ENCODE data around the gene RAC2. TPM values are rescaled to one million over a fixed set of nuclear protein-coding genes. Genes with fewer than 3 reads are reported as not detected.
A peak's percentile ranks its signal among the peaks of the same experiment; 100 is the strongest.
"Not testable (repeated sequence)": the region's sequence is repeated elsewhere in the genome, so short reads cannot be mapped to it uniquely, and the experiment has no call there.

RAC2 gene
- total and polyA plus RNA-seq, 9 of the 15 experiments (the other 6 are each of a cell fraction or from before 2014, with no cell fraction given), result 22.7 to 103 (median 43.3) TPM

DNA sequence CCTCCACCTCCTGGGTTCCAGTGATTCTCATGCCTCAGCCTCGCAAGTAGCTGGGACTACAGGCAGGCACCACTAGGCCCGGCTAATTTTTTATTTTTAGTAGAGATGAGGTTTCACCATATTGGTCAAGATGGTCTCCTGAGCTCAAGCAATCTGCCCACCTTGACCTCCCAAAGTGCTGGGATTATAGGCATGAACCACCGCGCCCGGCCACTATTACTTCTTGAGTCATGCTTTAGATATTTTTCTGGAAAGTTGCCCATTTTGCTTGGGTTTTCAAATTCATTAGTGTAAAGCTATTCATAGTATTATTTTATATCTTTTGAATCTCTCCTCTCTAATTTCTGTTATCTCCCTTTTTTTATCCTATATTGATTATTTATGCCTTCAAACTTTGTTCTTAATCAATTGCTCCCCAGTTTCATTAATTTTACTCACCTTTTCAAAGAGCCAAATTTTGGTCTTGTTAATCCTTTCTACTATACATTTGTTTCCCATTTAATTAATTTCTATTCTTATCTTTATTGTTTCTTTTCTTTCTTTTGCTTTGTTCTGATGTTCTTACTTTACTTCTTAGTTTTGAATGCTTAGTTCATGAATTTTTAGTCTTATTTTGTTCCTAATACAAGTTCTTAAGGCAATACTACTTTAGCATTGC lies 10.3 kb upstream of the RAC2 start (continued):
- peak; percentile 40; the same call in 1 of the 2 replicates for TF ChIP-seq ARID1B (IDR thresholded peaks at IDR 0.05)
- TF ChIP-seq NCOA4 (IDR thresholded peaks at IDR 0.05; ENCODE audit: partially characterized antibody), result no peak
- TF ChIP-seq, protein P1, sequence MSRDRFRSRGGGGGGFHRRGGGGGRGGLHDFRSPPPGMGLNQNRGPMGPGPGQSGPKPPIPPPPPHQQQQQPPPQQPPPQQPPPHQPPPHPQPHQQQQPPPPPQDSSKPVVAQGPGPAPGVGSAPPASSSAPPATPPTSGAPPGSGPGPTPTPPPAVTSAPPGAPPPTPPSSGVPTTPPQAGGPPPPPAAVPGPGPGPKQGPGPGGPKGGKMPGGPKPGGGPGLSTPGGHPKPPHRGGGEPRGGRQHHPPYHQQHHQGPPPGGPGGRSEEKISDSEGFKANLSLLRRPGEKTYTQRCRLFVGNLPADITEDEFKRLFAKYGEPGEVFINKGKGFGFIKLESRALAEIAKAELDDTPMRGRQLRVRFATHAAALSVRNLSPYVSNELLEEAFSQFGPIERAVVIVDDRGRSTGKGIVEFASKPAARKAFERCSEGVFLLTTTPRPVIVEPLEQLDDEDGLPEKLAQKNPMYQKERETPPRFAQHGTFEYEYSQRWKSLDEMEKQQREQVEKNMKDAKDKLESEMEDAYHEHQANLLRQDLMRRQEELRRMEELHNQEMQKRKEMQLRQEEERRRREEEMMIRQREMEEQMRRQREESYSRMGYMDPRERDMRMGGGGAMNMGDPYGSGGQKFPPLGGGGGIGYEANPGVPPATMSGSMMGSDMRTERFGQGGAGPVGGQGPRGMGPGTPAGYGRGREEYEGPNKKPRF (IDR thresholded peaks at IDR 0.05; ENCODE audit: low read depth, low read length), result no peak
- no peak for TF ChIP-seq U2AF1 (optimal IDR thresholded peaks at IDR 0.05; ENCODE audit: low read depth, low read length)

DNA sequence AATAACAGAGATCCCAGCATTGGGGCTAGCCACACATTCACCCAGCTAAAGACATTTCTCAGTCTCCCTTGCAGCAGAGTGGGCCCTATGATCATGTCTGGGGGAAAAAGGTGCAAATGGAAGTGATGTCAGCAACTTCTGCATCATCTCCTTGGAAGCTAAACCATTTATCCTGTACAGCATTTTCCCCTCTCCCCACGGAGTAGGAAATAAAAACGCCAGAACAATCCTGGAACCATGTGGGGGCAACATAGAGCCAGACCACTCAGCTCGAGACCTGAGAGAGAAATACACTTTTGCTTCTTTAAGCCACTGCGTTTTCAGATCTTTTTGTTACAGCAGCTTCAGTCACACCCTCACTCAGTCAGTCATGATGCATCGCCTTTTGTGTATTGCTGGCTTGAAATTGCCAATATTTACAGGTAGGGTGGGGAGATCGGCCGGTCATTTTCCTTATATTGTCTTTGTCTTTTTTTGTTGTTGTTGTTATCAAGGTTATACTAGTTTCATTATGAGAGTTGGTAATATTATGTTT lies 9.1 kb upstream of the RAC2 start:
- Histone ChIP-seq H3K9ac (ENCODE audit: insufficient read depth in 1 of 2, low read depth in 2 of 2, low read length in 2 of 2) (no peak overlapping the region), H2AFZ (ENCODE audit: low read depth, low read length) (peak overlapping the region; percentile 72), H3K4me3 (no peak overlapping the region), H3K27ac (ENCODE audit: extremely low read depth, low read depth, low read length) (no peak overlapping the region), H3K36me3 (ENCODE audit: control insufficient read depth, insufficient read depth, low read length) (no peaks in the 10 kb centered on the region), H3K79me2 (ENCODE audit: control insufficient read depth, insufficient read depth, low read length) (no peaks in the 10 kb centered on the region), H3K9me1 (ENCODE audit: control insufficient read depth, insufficient read depth, low read length) (no peaks in the 10 kb centered on the region), H3K9me3 (replicated peaks; ENCODE audit: control insufficient read depth, insufficient read depth, low read depth, low read length) (no peaks in the 10 kb centered on the region), H4K20me1 (replicated peaks; ENCODE audit: control insufficient read depth, insufficient read depth, low read length) (no peaks in the 10 kb centered on the region), H3K4me2 (ENCODE audit: insufficient read depth, low read length) (no peak overlapping the region), H3K27me3 (ENCODE audit: control insufficient read depth in 2 of 2, insufficient read depth in 2 of 2, low read length in 2 of 2) (no peaks in the 10 kb centered on the region), H3K4me1 (replicated peaks in 1 of 2; ENCODE audit: control insufficient read depth in 2 of 2, insufficient read depth in 2 of 2, low read length in 2 of 2) (peaks cover 0 to 3% of the 10 kb centered on the region in 2 experiments; a peak in 3 of 5 replicates)
- BruUV-seq (replicated peaks), result no TSS peak
- peak; percentile 79 for FAIRE-seq
- ChIA-PET POLR2A (interaction anchor here (0.5 kb wide), 1 partner anchor 8 kb away, joined by 3 read pairs; no protein-coding TSS in a partner anchor), CTCF (ENCODE audit: low intra/inter-chr PET ratio) (no interaction called here)
- TF ChIP-seq, protein P2, sequence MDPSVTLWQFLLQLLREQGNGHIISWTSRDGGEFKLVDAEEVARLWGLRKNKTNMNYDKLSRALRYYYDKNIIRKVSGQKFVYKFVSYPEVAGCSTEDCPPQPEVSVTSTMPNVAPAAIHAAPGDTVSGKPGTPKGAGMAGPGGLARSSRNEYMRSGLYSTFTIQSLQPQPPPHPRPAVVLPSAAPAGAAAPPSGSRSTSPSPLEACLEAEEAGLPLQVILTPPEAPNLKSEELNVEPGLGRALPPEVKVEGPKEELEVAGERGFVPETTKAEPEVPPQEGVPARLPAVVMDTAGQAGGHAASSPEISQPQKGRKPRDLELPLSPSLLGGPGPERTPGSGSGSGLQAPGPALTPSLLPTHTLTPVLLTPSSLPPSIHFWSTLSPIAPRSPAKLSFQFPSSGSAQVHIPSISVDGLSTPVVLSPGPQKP (CRISPR knock-in tag; IDR thresholded peaks at IDR 0.05), result no peak
- TF ChIP-seq ZNF12 (CRISPR knock-in tag; IDR thresholded peaks at IDR 0.05), result peak; percentile 94
- no peak for DNase-seq (ENCODE audit: extremely low read depth in 1 of 4, low spot score in 3 of 4)
- in situ Hi-C loops (cut with MboI) (no loop called here), intact Hi-C loops (cut with micrococcal nuclease) (no loop called here)
- no peak; the same call in none of the 3 replicates for ATAC-seq
- WGBS (ENCODE audit: insufficient coverage, low coverage, missing lambda C conversion rate), result 33% methylated on average over 6 of the region's 7 CpGs

DNA sequence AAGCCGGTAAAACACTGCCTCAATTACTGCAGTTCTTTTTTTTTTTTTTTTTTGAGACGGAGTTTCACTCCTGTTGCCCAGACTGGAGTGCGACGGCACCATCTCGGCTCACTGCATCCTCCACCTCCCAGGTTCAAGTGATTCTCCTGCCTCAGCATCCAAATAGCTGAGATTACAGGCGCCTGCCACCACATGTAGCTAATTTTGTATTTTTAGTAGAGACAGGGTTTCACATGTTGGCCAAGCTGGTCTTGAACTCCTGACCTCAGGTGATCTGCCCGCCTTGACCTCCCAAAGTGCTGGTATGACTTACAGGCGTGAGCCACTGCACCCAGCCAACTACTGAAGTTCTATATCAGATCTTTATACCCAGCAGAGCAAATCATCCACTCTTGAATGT lies 7.8 kb upstream of the RAC2 start:
- in situ Hi-C loops (cut with MboI); H3K4me1 ChIP-seq (replicated peaks in 1 of 2; ENCODE audit: control insufficient read depth in 2 of 2, insufficient read depth in 2 of 2, low read length in 2 of 2); H3K27ac ChIP-seq (ENCODE audit: extremely low read depth, low read depth, low read length); H3K9me1 ChIP-seq (ENCODE audit: control insufficient read depth, insufficient read depth, low read length); H3K79me2 ChIP-seq (ENCODE audit: control insufficient read depth, insufficient read depth, low read length); H3K4me2 ChIP-seq (ENCODE audit: insufficient read depth, low read length); DNase-seq (ENCODE audit: extremely low read depth in 1 of 4, low spot score in 3 of 4); H3K4me3 ChIP-seq; H3K9me3 ChIP-seq (replicated peaks; ENCODE audit: control insufficient read depth, insufficient read depth, low read depth, low read length); CTCF ChIA-PET (ENCODE audit: low intra/inter-chr PET ratio); intact Hi-C loops (cut with micrococcal nuclease); BruUV-seq (replicated peaks); H3K27me3 ChIP-seq (ENCODE audit: control insufficient read depth in 2 of 2, insufficient read depth in 2 of 2, low read length in 2 of 2); H3K9ac ChIP-seq (ENCODE audit: insufficient read depth in 1 of 2, low read depth in 2 of 2, low read length in 2 of 2); FAIRE-seq; H4K20me1 ChIP-seq (replicated peaks; ENCODE audit: control insufficient read depth, insufficient read depth, low read length); ATAC-seq; H2AFZ ChIP-seq (ENCODE audit: low read depth, low read length); H3K36me3 ChIP-seq (ENCODE audit: control insufficient read depth, insufficient read depth, low read length): not testable (repeated sequence)
- POLR2A ChIA-PET, result interaction anchor here (1.0 kb wide), 1 partner anchor 13 kb away, joined by 3 read pairs; no protein-coding TSS in a partner anchor
- WGBS (ENCODE audit: insufficient coverage, low coverage, missing lambda C conversion rate), result 27% methylated on average over 4 of the region's 8 CpGs

Measured in K562 (cell line).